Muscle of arm (tissue), 14 donors: ENCODE results near the gene SEC62. TPM values are rescaled to one million over a fixed set of nuclear protein-coding genes. Genes with fewer than 3 reads are reported as not detected.
A peak's percentile ranks its signal among the peaks of the same experiment; 100 is the strongest.

ENCODE experiments used
- DNase-seq: peaks from one replicate; pipeline ENCODE4 v3.0.0-alpha.2; 2013
- long read RNA-seq, 11 donors: transcript quantifications; one replicate each; lab custom pipeline, GENCODE V29; 2026
- polyA plus RNA-seq, 12 donors: library from polyadenylated mRNA; unstranded; fragments of 120-200 nt; gene quantifications; one replicate each; pipeline ENCODE4 v1.2.1, GENCODE V29; 2013; ENCODE audit not compliant: insufficient read length in 12 of 12

Gene SEC62
- polyA plus RNA-seq = 100 to 1,000 TPM in 3 of 12 donors, 10 to 100 TPM in 8, not detected in 1; 66.6 to 132 (median 89.8) TPM
- long read RNA-seq, donor 1, full-length matches to known transcripts = 47 of 245 reads
- long read RNA-seq, donor 1, partial matches to known transcripts = 198 of 245 reads
- long read RNA-seq, donor 1, other reads (novel, unspliced or antisense) = 0 of 245 reads
- long read RNA-seq, donor 2, full-length matches to known transcripts = 39 of 139 reads
- long read RNA-seq, donor 2, partial matches to known transcripts = 100 of 139 reads
- long read RNA-seq, donor 2, other reads (novel, unspliced or antisense) = 0 of 139 reads
- long read RNA-seq, donor 3, full-length matches to known transcripts = 13 of 46 reads
- long read RNA-seq, donor 3, partial matches to known transcripts = 33 of 46 reads
- long read RNA-seq, donor 3, other reads (novel, unspliced or antisense) = 0 of 46 reads
- long read RNA-seq, donor 4, full-length matches to known transcripts = 15 of 31 reads
- long read RNA-seq, donor 4, partial matches to known transcripts = 16 of 31 reads
- long read RNA-seq, donor 4, other reads (novel, unspliced or antisense) = 0 of 31 reads
- long read RNA-seq, donor 5, full-length matches to known transcripts = 70 of 143 reads
- long read RNA-seq, donor 5, partial matches to known transcripts = 73 of 143 reads
- long read RNA-seq, donor 5, other reads (novel, unspliced or antisense) = 0 of 143 reads
- long read RNA-seq, donor 6, full-length matches to known transcripts = 21 of 77 reads
- long read RNA-seq, donor 6, partial matches to known transcripts = 56 of 77 reads
- long read RNA-seq, donor 6, other reads (novel, unspliced or antisense) = 0 of 77 reads
- long read RNA-seq, donor 7, full-length matches to known transcripts = 19 of 57 reads
- long read RNA-seq, donor 7, partial matches to known transcripts = 38 of 57 reads
- long read RNA-seq, donor 7, other reads (novel, unspliced or antisense) = 0 of 57 reads
- long read RNA-seq, donor 8, full-length matches to known transcripts = 57 of 143 reads
- long read RNA-seq, donor 8, partial matches to known transcripts = 86 of 143 reads
- long read RNA-seq, donor 8, other reads (novel, unspliced or antisense) = 0 of 143 reads
- long read RNA-seq, donor 9, full-length matches to known transcripts = 24 of 66 reads
- long read RNA-seq, donor 9, partial matches to known transcripts = 42 of 66 reads
- long read RNA-seq, donor 9, other reads (novel, unspliced or antisense) = 0 of 66 reads
- long read RNA-seq, donor 10, full-length matches to known transcripts = 35 of 83 reads
- long read RNA-seq, donor 10, partial matches to known transcripts = 48 of 83 reads
- long read RNA-seq, donor 10, other reads (novel, unspliced or antisense) = 0 of 83 reads
- long read RNA-seq, donor 11, full-length matches to known transcripts = 31 of 146 reads
- long read RNA-seq, donor 11, partial matches to known transcripts = 115 of 146 reads
- long read RNA-seq, donor 11, other reads (novel, unspliced or antisense) = 0 of 146 reads

GRCh38 chr3:169966428-169966950 lies at the start of gene SEC62:
SEC62 (plus strand) TSS chr3:169966807; CDS start chr3:169966823, 16 bp downstream.
- DNase-seq = peak; percentile 97

- DNase-seq = peak; percentile 24
These were observed 43.4 kb upstream of the SEC62 start for GRCh38 chr3:169923189-169923588.

- no peak for DNase-seq
These were observed 42.8 kb upstream of the SEC62 start for GRCh38 chr3:169923831-169924230.

GRCh38 chr3:169929830-169930519 lies 36.6 kb upstream of the SEC62 start:
- no peak for DNase-seq

- no peak for DNase-seq
These were observed 35.8 kb upstream of the SEC62 start for GRCh38 chr3:169930843-169931242.

- no peak for DNase-seq
These were observed 34.7 kb upstream of the SEC62 start for GRCh38 chr3:169931747-169932520.

GRCh38 chr3:169939320-169939719 lies 27.3 kb upstream of the SEC62 start:
- DNase-seq = no peak

- DNase-seq = no peak
These were observed 26.9 kb upstream of the SEC62 start for GRCh38 chr3:169939751-169940150.

GRCh38 chr3:169940470-169941181 lies 26.0 kb upstream of the SEC62 start:
- DNase-seq = no peak

- peak; percentile 16 for DNase-seq
These were observed 21.3 kb upstream of the SEC62 start for GRCh38 chr3:169945313-169945712.

- no peak for DNase-seq
These were observed 20.3 kb upstream of the SEC62 start for GRCh38 chr3:169946336-169946735.

- no peak for DNase-seq
These were observed 17.8 kb upstream of the SEC62 start for GRCh38 chr3:169948559-169949448.

- no peak for DNase-seq
These were observed 14.6 kb upstream of the SEC62 start for GRCh38 chr3:169952045-169952444.

- DNase-seq = no peak
These were observed 13.0 kb upstream of the SEC62 start for GRCh38 chr3:169953462-169954141.

GRCh38 chr3:169954142-169954756 lies 12.4 kb upstream of the SEC62 start:
- no peak for DNase-seq

- DNase-seq = no peak
These were observed 11.2 kb upstream of the SEC62 start for GRCh38 chr3:169955406-169955805.

GRCh38 chr3:169964176-169964575 lies 2.4 kb upstream of the SEC62 start:
- DNase-seq = no peak
